Psoas muscle (tissue), 8 donors: Measurements from ENCODE around the gene MAST3. TPM values are rescaled to one million over a fixed set of nuclear protein-coding genes. Genes with fewer than 3 reads are reported as not detected.

Experiments
- ATAC-seq, 4 donors: fragments of 200-7000 bp; cut with Tn5 transposase; one replicate each; pipeline ENCODE4 v1.9.1; 2020; ENCODE audit warnings: moderate library complexity in 3 of 4, mild to moderate bottlenecking in 2 of 4
- DNase-seq, 2 donors: peaks; one replicate each; pipeline ENCODE4 v3.0.0-alpha.2; 2020
- H3K27ac ChIP-seq: fragments of 200-600 bp; one replicate; pipeline ENCODE4 v1.8.0; 2022
- H3K27me3 ChIP-seq, 3 donors: fragments of 200-600 bp in 1 of 3; one replicate each; pipeline versions ENCODE4 v1.6.1 to v1.8.0; 2013 to 2022; ENCODE audit warnings: low read length in 2 of 3, mild to moderate bottlenecking in 2 of 3, moderate library complexity in 1 of 3; ENCODE audit not compliant: insufficient read depth in 3 of 3
- H3K36me3 ChIP-seq, 2 donors: fragments of 200-600 bp in 1 of 2; one replicate each; pipeline versions ENCODE4 v1.6.1 to v1.8.0; 2013 to 2022; ENCODE audit warnings: low read depth in 1 of 2, mild to moderate bottlenecking in 1 of 2, moderate library complexity in 1 of 2; ENCODE audit not compliant: insufficient read depth in 1 of 2
- H3K4me1 ChIP-seq: fragments of 200-600 bp; one replicate; pipeline ENCODE4 v1.8.0; 2022
- H3K4me3 ChIP-seq: fragments of 200-600 bp; one replicate; pipeline ENCODE4 v1.8.0; 2022; ENCODE audit warnings: mild to moderate bottlenecking
- H3K9me3 ChIP-seq: fragments of 200-600 bp; one replicate; pipeline ENCODE4 v1.8.0; 2022
- WGBS, 3 donors: extraction: QIAGEN DNeasy Blood & Tissue Kit; methylation state at CpG; one replicate each; pipeline versions ENCODE4 v1.1.6 to v1.1.7; 2013; 5-methylcytosine and 5-hydroxymethylcytosine counted together
- intact Hi-C, 2 donors: fragments of 100-400 bp; cut with DNase I; formaldehyde crosslinking; loops; one replicate each; pipeline versions ENCODE4 v1.11.0 to v1.14.2; 2022
- polyA plus RNA-seq, 3 donors: library from polyadenylated mRNA; stranded (reverse); fragments of 200-250 nt; gene quantifications; one replicate each; pipeline ENCODE4 v1.2.3, GENCODE V29; 2013
- total RNA-seq, 4 donors: library from RNA; stranded (reverse); fragmentation: NEBNext Ultra II Directional in 2 of 4; extraction: Animal tissue kit (Norgen Biotek cat#: 25700) in 2 of 4; gene quantifications; one replicate each; pipeline versions ENCODE4 v1.2.1 to v1.2.4, GENCODE V29; 2021 to 2023
- TF ChIP-seq, protein P1 (sequence below): fragments of 200-600 bp; IDR thresholded peaks from one replicate; pipeline ENCODE4 v1.8.0; 2022; ENCODE audit warnings: antibody characterized with exemption
- donor health status: healthy with polysubstance abuse.
- donor health status: DM: no; HTN: no; CAD: no; lungs with moderate emphysema.
- donor health status: Bipolar disorder and iron deficiency.
- donor health status: healthy.
- donor health status: DM: yes; HTN: yes; CAD: no.
- donor health status: DM: no; HTN: no; CAD: no.
- donor health status: DM: no; HTN: no; CAD: no.
- donor health status: DM: yes; HTN: yes; CAD: no.

The MAST3 gene
- total and polyA plus RNA-seq, 7 donors: 0.34 to 5.1 (median 2.5) TPM

DNA sequence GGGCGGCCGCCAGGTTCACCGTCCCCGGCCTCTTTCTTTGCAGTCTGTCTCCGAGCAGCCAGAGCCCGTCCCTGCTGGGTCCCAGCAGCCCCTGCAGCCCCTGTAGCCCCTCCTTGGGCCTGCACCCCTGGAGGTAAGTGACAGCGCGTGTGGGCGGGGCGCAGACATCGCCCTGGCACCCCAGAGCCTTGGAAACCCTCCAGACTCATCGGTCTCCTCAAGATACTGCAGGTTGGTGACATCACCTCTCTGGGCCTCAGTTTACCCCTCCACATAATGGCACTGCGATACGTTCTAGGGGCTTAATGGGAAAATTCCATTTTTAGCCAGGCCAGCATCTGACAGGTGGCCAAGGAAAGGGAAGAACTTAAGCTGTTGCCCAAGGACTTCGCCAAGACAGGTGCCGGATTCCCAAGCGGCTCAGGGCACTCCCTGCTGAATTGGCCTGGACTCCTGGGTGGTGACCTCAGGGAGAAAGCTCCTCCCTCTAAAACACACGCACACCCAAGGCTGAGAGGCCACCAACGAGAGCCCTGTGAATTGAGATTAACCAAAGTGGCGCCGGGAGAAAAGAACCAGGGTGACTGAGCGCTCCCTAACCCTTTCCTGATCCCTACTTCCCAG, 13.1 kb downstream of the MAST3 start:
- Histone ChIP-seq H3K27ac (no peak overlapping the region), H3K36me3 (no peaks in the 10 kb centered on the region), H3K4me3 (peak overlapping the region; percentile 76), H3K27me3 (peaks cover 0 to 23% (median 0%) of the 10 kb centered on the region in 3 donors), H3K4me1 (peaks cover 8% of the 10 kb centered on the region), H3K9me3 (no peaks in the 10 kb centered on the region)
- DNase-seq (no peak), ATAC-seq (peak in 3 of 4 donors; percentile 65 to 87 (median 71))
- TF ChIP-seq, protein P1, sequence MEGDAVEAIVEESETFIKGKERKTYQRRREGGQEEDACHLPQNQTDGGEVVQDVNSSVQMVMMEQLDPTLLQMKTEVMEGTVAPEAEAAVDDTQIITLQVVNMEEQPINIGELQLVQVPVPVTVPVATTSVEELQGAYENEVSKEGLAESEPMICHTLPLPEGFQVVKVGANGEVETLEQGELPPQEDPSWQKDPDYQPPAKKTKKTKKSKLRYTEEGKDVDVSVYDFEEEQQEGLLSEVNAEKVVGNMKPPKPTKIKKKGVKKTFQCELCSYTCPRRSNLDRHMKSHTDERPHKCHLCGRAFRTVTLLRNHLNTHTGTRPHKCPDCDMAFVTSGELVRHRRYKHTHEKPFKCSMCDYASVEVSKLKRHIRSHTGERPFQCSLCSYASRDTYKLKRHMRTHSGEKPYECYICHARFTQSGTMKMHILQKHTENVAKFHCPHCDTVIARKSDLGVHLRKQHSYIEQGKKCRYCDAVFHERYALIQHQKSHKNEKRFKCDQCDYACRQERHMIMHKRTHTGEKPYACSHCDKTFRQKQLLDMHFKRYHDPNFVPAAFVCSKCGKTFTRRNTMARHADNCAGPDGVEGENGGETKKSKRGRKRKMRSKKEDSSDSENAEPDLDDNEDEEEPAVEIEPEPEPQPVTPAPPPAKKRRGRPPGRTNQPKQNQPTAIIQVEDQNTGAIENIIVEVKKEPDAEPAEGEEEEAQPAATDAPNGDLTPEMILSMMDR: no peak
- intact Hi-C loops: loop anchor here in 1 of 2 donors (5.0 kb wide), 1 partner anchor 142 kb away; no protein-coding TSS in a partner anchor
- 22 to 31% (median 23%) methylated on average over 22 of the region's 22 CpGs for WGBS, 3 donors

DNA sequence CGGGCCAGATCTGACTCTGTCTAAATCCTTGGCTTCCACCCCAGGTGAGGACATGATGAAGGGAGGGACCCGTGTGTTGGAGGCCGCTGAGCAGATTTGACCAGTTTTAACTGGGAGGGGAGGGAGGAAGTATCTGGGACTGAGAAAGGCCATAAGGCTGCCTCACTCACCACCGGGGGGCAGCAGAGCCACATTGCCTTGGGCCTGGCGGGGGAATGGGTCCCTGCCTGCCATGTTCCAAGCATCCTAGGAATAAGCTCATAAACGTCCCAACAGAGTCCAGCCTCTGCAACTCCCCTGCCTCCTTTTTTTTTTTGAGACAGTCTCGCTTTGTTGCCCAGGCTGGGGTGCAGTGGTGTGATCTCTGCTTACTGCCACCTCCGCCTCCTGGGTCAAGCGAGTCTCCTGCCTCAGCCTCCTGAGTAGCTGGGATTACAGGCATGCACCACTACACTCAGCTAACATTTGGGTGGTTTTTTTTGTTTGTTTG, 15.5 kb downstream of the MAST3 start:
- Histone ChIP-seq H3K9me3 (no peaks in the 10 kb centered on the region), H3K36me3 (no peaks in the 10 kb centered on the region), H3K4me3 (no peak overlapping the region), H3K27ac (no peak overlapping the region), H3K27me3 (peaks cover 0 to 18% (median 0%) of the 10 kb centered on the region in 3 donors), H3K4me1 (peaks cover 8% of the 10 kb centered on the region)
- WGBS, 3 donors: 32 to 37% (median 36%) methylated on average over 7 to 9 of the region's 9 CpGs
- intact Hi-C loops: loop anchor here (2.0 to 5.0 kb wide), 3 partner anchors 48 to 140 kb away; no protein-coding TSS in a partner anchor
- ATAC-seq: peak; percentile 65 to 77 (median 70)
- DNase-seq: peak; percentile 87 to 92
- TF ChIP-seq, protein P1: peak; percentile 86

DNA sequence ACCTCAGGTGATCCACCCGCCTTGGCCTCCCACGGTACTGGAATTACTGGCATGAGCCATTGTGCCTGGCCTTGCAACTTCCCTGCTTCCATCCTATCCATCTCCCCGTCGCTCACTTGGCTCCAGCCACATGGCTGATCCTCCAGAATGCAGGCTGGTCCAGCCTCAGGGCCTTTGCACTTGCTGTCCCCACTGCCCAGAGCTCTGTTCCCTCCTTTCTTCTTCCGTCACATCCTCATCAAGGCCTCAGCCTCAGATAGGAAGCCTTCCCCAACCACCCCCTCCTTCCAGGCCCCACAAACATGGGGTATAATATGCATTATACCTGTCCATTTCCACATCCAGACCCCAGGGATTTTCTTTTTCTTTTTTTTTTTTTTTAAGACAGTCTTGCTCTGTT, 16.2 kb downstream of the MAST3 start:
- no peaks in the 10 kb centered on the region for H3K9me3 ChIP-seq
- WGBS, 3 donors: 90 to 93% (median 93%) methylated on average over 5 of the region's 5 CpGs
- TF ChIP-seq, protein P1: no peak
- intact Hi-C loops: loop anchor here (2.0 to 5.0 kb wide), 3 partner anchors 47 to 139 kb away; no protein-coding TSS in a partner anchor
- H3K27ac ChIP-seq: no peak overlapping the region
- no peak overlapping the region for H3K4me3 ChIP-seq
- ATAC-seq (no peak), DNase-seq (no peak)
- H3K4me1 ChIP-seq: peaks cover 8% of the 10 kb centered on the region
- H3K27me3 ChIP-seq: peaks cover 0 to 18% (median 0%) of the 10 kb centered on the region in 3 donors
- no peaks in the 10 kb centered on the region for H3K36me3 ChIP-seq

DNA sequence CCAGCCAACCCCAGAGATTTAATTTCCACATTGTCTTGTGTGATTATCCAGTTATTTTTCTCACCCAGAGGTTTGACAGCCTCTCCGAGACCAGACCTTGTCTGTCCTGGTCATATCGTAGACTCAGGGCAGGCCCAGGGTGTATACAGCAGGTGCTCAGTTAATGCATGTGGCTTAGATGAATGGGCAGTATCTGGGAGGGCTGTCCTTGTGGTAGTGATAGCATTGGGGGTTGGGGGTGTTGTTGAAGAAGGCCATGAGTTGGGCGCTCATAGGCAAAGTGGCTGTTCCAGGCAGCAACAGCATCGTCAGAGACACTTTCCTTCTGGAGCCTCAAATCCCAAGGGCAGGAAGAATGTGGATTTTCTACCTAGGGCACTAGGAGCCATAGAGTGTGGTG, 16.9 kb downstream of the MAST3 start:
- Histone ChIP-seq H3K27ac (no peak overlapping the region), H3K36me3 (no peaks in the 10 kb centered on the region), H3K9me3 (no peaks in the 10 kb centered on the region), H3K4me1 (peaks cover 8% of the 10 kb centered on the region), H3K27me3 (peaks cover 0 to 17% (median 0%) of the 10 kb centered on the region in 3 donors), H3K4me3 (no peak overlapping the region)
- TF ChIP-seq, protein P1: no peak
- ATAC-seq: no peak
- WGBS, 3 donors: 90 to 95% (median 92%) methylated on average over 4 of the region's 4 CpGs
- no peak for DNase-seq
- intact Hi-C loops: loop anchor here in 1 of 2 donors (5.0 kb wide), 1 partner anchor 138 kb away; no protein-coding TSS in a partner anchor
